Ovary (tissue), 9 donors: ENCODE data around the gene KRT85. TPM values are rescaled to one million over a fixed set of nuclear protein-coding genes. Genes with fewer than 3 reads are reported as not detected.
"Not testable (repeated sequence)": the region's sequence is repeated elsewhere in the genome, so short reads cannot be mapped to it uniquely, and the experiment has no call there.

ENCODE experiments used
- DNase-seq, 5 donors: peaks; one replicate each; pipeline ENCODE4 v3.0.0-alpha.2; 2019 to 2020
- H3K27ac ChIP-seq, 2 donors: fragments of 200-600 bp; one replicate each; pipeline versions ENCODE4 v1.5.1 to v1.8.0; 2019 to 2022
- H3K27me3 ChIP-seq: fragments of 200-600 bp; one replicate; pipeline ENCODE4 v1.8.0; 2022
- H3K36me3 ChIP-seq: fragments of 200-600 bp; sonication (generic); one replicate; pipeline ENCODE4 v1.5.1; 2019
- H3K4me1 ChIP-seq: one replicate; pipeline ENCODE4 v1.8.1; 2013; ENCODE audit warnings: mild to moderate bottlenecking, moderate library complexity; ENCODE audit not compliant: insufficient read depth
- H3K4me3 ChIP-seq: fragments of 200-600 bp; sonication (generic); one replicate; pipeline ENCODE4 v1.5.1; 2017
- H3K9me3 ChIP-seq, 2 donors: fragments of 200-600 bp in 1 of 2; sonication (generic) in 1 of 2; one replicate each; pipeline versions ENCODE4 v1.5.1 to v1.8.1; 2013 to 2019; ENCODE audit warnings: mild to moderate bottlenecking in 1 of 2, moderate library complexity in 1 of 2
- EP300 ChIP-seq: sonication (generic); formaldehyde crosslinking; IDR thresholded peaks from one replicate; pipeline ENCODE4 v1.6.1; 2017; ENCODE audit warnings: antibody characterized with exemption
- POLR2A ChIP-seq: fragments of 450-650 bp; IDR thresholded peaks from one replicate; pipeline ENCODE4 v1.6.1; 2017; ENCODE audit warnings: antibody characterized with exemption, mild to moderate bottlenecking, moderate library complexity
- WGBS, 3 donors: extraction: QIAGEN DNeasy Blood & Tissue Kit in 1 of 3; methylation state at CpG; one replicate each; pipeline versions ENCODE4 v1.1.5 to v1.1.7; 2013 to 2017; 5-methylcytosine and 5-hydroxymethylcytosine counted together
- intact Hi-C, 4 donors: fragments of 100-400 bp; cut with DNase I; formaldehyde crosslinking; loops; one replicate each; pipeline versions ENCODE4 v1.11.0 to v1.15.1; 2022 to 2023
- polyA plus RNA-seq, 2 donors: library from polyadenylated mRNA; stranded (reverse); fragments of 200-250 nt in 1 of 2; fragments of 350-450 nt in 1 of 2; fragmentation: Illumina TruSeq in 1 of 2; extraction: RNeasy Lipid Tissue Mini Kit (QIAGEN cat#74804) in 1 of 2; gene quantifications; one replicate each; pipeline ENCODE4 v1.2.3, GENCODE V29; 2013 to 2014
- total RNA-seq, 7 donors: library from RNA; depleted of rRNA in 2 of 7; stranded (reverse); fragments of >200 nt in 2 of 7; fragmentation: NEBNext Ultra II Directional in 3 of 7; extraction: Animal tissue kit (Norgen Biotek cat#: 25700) in 3 of 7; gene quantifications; one replicate each; pipeline versions ENCODE4 v1.1.0 to v1.2.4, GENCODE V29; 2016 to 2023
- TF ChIP-seq, protein P1 (sequence below), 3 donors: fragments of 450-650 bp in 2 of 3; fragments of 200-600 bp in 1 of 3; IDR thresholded peaks; one replicate each; pipeline versions ENCODE4 v1.5.1 to v1.8.0; 2016 to 2022; ENCODE audit warnings: antibody characterized with exemption in 3 of 3, mild to moderate bottlenecking in 1 of 3
- donor health status: DM: no; HTN: no; CAD: no; lungs with moderate emphysema.
- donor health status: DM: no; HTN: no; CAD: no.
- donor health status: Bipolar disorder and iron deficiency.
- donor health status: DM: yes; HTN: yes; CAD: no.
- donor health status: DM: no; HTN: no; CAD: no.
- donor health status: DM: yes; HTN: yes; CAD: no.

The KRT85 gene
- total and polyA plus RNA-seq, 9 donors = not detected

DNA sequence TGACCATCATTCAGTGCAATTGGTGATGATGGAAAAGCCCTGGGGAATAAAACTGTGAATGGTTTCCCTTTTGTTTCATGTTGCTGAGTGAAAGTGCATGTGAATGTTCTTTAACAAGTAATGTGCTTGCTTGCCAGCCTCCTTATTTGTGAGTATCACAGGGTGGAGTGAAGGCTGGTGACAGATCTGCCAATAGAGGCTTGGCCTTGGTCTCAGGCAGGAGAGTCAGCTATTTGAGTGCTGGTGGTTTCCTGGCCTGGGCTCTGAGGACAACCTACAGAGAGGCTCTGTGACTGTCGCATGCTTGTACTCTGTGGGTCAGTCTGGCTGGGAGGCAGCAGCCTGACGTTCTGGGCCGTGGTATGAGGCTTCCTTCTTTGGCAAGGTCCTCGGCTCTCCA lies 20.7 kb downstream of the KRT85 start:
- TF ChIP-seq, protein P1, sequence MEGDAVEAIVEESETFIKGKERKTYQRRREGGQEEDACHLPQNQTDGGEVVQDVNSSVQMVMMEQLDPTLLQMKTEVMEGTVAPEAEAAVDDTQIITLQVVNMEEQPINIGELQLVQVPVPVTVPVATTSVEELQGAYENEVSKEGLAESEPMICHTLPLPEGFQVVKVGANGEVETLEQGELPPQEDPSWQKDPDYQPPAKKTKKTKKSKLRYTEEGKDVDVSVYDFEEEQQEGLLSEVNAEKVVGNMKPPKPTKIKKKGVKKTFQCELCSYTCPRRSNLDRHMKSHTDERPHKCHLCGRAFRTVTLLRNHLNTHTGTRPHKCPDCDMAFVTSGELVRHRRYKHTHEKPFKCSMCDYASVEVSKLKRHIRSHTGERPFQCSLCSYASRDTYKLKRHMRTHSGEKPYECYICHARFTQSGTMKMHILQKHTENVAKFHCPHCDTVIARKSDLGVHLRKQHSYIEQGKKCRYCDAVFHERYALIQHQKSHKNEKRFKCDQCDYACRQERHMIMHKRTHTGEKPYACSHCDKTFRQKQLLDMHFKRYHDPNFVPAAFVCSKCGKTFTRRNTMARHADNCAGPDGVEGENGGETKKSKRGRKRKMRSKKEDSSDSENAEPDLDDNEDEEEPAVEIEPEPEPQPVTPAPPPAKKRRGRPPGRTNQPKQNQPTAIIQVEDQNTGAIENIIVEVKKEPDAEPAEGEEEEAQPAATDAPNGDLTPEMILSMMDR (IDR thresholded peaks at IDR 0.05) = no peak
- H3K27me3 ChIP-seq = no peaks in the 10 kb centered on the region
- no peaks in the 10 kb centered on the region for H3K36me3 ChIP-seq
- DNase-seq = no peak
- no peaks in the 10 kb centered on the region for H3K4me1 ChIP-seq
- intact Hi-C loops = loop anchor here in 1 of 4 donors (10.0 kb wide), 1 partner anchor 782 kb away; no protein-coding TSS in a partner anchor
- H3K27ac ChIP-seq = no peak overlapping the region
- 45 to 59% (median 56%) methylated on average over 4 of the region's 4 CpGs for WGBS, 3 donors
- H3K9me3 ChIP-seq = no peaks in the 10 kb centered on the region
- H3K4me3 ChIP-seq = no peak overlapping the region

- DNase-seq, H3K9me3 ChIP-seq, H3K27ac ChIP-seq, H3K4me1 ChIP-seq, H3K27me3 ChIP-seq, H3K36me3 ChIP-seq, H3K4me3 ChIP-seq: not testable (repeated sequence)
- 63 to 76% (median 65%) methylated on average over 8 of the region's 8 CpGs for WGBS, 3 donors
- intact Hi-C loops = loop anchor here in 1 of 4 donors (10.0 kb wide), 1 partner anchor 780 kb away; no protein-coding TSS in a partner anchor
These were observed 22.2 kb downstream of the KRT85 start for GRCh38 chr12:52345041-52345440.

DNA sequence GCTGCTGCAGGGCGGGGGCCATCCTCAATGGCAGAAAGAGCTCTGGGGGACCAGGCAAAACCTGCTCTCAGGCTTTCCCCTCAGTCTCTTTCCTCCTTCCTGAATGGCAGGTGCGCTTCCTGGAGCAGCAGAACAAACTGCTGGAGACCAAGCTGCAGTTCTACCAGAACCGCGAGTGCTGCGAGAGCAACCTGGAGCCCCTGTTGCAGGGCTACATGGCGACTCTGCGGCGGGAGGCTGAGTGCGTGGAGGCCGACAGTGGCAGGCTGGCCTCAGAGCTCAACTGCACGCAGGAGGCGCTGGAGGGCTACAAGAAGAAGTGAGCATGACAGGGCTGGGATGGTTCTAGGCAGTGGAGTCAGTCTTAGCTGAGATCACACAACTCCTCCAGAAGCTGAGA lies 23.2 kb downstream of the KRT85 start:
- no peak for TF ChIP-seq POLR2A
- TF ChIP-seq, protein P1 (IDR thresholded peaks at IDR 0.05) = no peak
- no peak for TF ChIP-seq EP300
- H3K9me3 ChIP-seq = no peaks in the 10 kb centered on the region
- intact Hi-C loops = loop anchor here in 1 of 4 donors (10.0 kb wide), 1 partner anchor 779 kb away; no protein-coding TSS in a partner anchor
- no peaks in the 10 kb centered on the region for H3K4me1 ChIP-seq
- H3K4me3 ChIP-seq = no peak overlapping the region
- no peak for DNase-seq
- H3K36me3 ChIP-seq = no peaks in the 10 kb centered on the region
- H3K27me3 ChIP-seq = no peaks in the 10 kb centered on the region
- H3K27ac ChIP-seq = no peak overlapping the region
- WGBS, 3 donors = 91 to 96% (median 93%) methylated on average over 12 of the region's 12 CpGs

GRCh38 chr12:52343550-52343949 lies 23.7 kb downstream of the KRT85 start:
- Histone ChIP-seq H3K27ac (no peak overlapping the region), H3K9me3 (no peaks in the 10 kb centered on the region), H3K4me1 (no peaks in the 10 kb centered on the region), H3K36me3 (no peaks in the 10 kb centered on the region), H3K4me3 (no peak overlapping the region), H3K27me3 (no peaks in the 10 kb centered on the region)
- no peak for DNase-seq
- TF ChIP-seq EP300 = no peak
- TF ChIP-seq POLR2A = no peak
- TF ChIP-seq, protein P1 (IDR thresholded peaks at IDR 0.05) = no peak
- WGBS, 3 donors = 79 to 98% (median 86%) methylated on average over 2 of the region's 2 CpGs
- intact Hi-C loops = loop anchor here in 1 of 4 donors (10.0 kb wide), 1 partner anchor 779 kb away; no protein-coding TSS in a partner anchor

DNA sequence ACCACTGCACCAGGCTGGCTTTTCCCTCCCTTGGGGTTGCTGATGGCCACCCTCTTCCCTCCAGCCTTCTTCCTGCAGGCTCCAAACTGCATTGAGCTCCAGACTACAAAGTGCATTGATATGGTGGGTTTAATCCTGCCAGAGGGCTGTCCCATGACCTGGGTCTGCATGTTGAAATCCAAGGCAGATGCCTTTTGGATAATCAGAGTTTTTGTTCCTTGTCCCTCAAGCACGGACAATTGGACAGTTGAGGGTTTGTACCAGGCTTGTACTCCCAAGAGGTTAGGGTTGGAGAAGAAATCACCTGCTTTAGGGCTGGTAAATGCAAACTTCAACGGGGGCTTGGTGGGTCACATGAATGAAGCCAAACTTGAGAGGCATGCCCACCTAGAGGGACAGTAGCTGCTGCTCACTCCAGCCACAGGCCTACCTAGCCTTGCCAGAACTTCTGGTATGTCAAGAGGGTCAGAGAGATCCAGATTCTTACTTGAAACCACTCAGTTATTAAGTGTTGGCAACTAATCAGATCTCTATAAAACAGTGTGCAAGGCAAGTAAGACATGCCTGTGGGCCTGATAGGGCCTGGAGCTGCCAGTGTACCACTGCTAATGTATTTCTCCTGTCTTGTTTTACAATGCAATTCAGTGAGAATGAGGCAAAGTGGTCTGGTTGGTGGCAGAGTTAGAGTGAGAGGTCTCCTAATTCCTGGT lies 24.3 kb downstream of the KRT85 start:
- TF ChIP-seq EP300 (no peak), POLR2A (no peak)
- TF ChIP-seq, protein P1 (IDR thresholded peaks at IDR 0.05) = no peak
- Histone ChIP-seq H3K27ac (no peak overlapping the region), H3K9me3 (no peaks in the 10 kb centered on the region), H3K36me3 (no peaks in the 10 kb centered on the region), H3K4me1 (no peaks in the 10 kb centered on the region), H3K4me3 (no peak overlapping the region), H3K27me3 (no peaks in the 10 kb centered on the region)
- no peak for DNase-seq
- 88 to 89% (median 89%) methylated on average over 2 of the region's 2 CpGs for WGBS, 3 donors
- intact Hi-C loops = loop anchor here in 1 of 4 donors (10.0 kb wide), 1 partner anchor 778 kb away; no protein-coding TSS in a partner anchor
